Measurements from ENCODE around the gene CD28. TPM values are rescaled to one million over a fixed set of nuclear protein-coding genes. Genes with fewer than 3 reads are reported as not detected.
A peak's percentile ranks its signal among the peaks of the same experiment; 100 is the strongest.
"Not testable (repeated sequence)": the region's sequence is repeated elsewhere in the genome, so short reads cannot be mapped to it uniquely, and the experiment has no call there.

CD28 gene
- total RNA-seq, 1 donor: not detected

GRCh38 chr2:203763241-203763937 lies 57.0 kb downstream of the CD28 start:
- no peak overlapping the region for H3K4me3 ChIP-seq (ENCODE audit: low read depth, low read length)
- TF ChIP-seq CTCF (IDR thresholded peaks at IDR 0.05; ENCODE audit: insufficient read depth, low read length): no peak
- DNase-seq (ENCODE audit: low read depth): no peak

- no peak overlapping the region for H3K4me3 ChIP-seq (ENCODE audit: low read depth, low read length)
- TF ChIP-seq CTCF (IDR thresholded peaks at IDR 0.05; ENCODE audit: insufficient read depth, low read length): no peak
- DNase-seq (ENCODE audit: low read depth): no peak
These were observed 57.7 kb downstream of the CD28 start for GRCh38 chr2:203763938-203764664.

GRCh38 chr2:203772456-203773165 lies 66.2 kb downstream of the CD28 start:
- DNase-seq (ENCODE audit: low read depth): no peak
- no peak for TF ChIP-seq CTCF (IDR thresholded peaks at IDR 0.05; ENCODE audit: insufficient read depth, low read length)
- no peak overlapping the region for H3K4me3 ChIP-seq (ENCODE audit: low read depth, low read length)

GRCh38 chr2:203774760-203775159 lies 68.3 kb downstream of the CD28 start:
- peak; percentile 22 for DNase-seq (ENCODE audit: low read depth)
- no peak for TF ChIP-seq CTCF (IDR thresholded peaks at IDR 0.05; ENCODE audit: insufficient read depth, low read length)
- no peak overlapping the region for H3K4me3 ChIP-seq (ENCODE audit: low read depth, low read length)

- no peak for DNase-seq (ENCODE audit: low read depth)
- no peak overlapping the region for H3K4me3 ChIP-seq (ENCODE audit: low read depth, low read length)
- TF ChIP-seq CTCF (IDR thresholded peaks at IDR 0.05; ENCODE audit: insufficient read depth, low read length): no peak
These were observed 69.2 kb downstream of the CD28 start for GRCh38 chr2:203775684-203776083.

GRCh38 chr2:203777030-203777429 lies 70.6 kb downstream of the CD28 start:
- no peak for TF ChIP-seq CTCF (IDR thresholded peaks at IDR 0.05; ENCODE audit: insufficient read depth, low read length)
- H3K4me3 ChIP-seq (ENCODE audit: low read depth, low read length): no peak overlapping the region
- no peak for DNase-seq (ENCODE audit: low read depth)

- not testable (repeated sequence) for DNase-seq (ENCODE audit: low read depth); H3K4me3 ChIP-seq (ENCODE audit: low read depth, low read length)
These were observed 73.1 kb downstream of the CD28 start for GRCh38 chr2:203779477-203780073.

Measured in fibroblast of the aortic adventitia (primary cell).